Measurements from ENCODE around the gene BANF1.

The BANF1 gene

DNA sequence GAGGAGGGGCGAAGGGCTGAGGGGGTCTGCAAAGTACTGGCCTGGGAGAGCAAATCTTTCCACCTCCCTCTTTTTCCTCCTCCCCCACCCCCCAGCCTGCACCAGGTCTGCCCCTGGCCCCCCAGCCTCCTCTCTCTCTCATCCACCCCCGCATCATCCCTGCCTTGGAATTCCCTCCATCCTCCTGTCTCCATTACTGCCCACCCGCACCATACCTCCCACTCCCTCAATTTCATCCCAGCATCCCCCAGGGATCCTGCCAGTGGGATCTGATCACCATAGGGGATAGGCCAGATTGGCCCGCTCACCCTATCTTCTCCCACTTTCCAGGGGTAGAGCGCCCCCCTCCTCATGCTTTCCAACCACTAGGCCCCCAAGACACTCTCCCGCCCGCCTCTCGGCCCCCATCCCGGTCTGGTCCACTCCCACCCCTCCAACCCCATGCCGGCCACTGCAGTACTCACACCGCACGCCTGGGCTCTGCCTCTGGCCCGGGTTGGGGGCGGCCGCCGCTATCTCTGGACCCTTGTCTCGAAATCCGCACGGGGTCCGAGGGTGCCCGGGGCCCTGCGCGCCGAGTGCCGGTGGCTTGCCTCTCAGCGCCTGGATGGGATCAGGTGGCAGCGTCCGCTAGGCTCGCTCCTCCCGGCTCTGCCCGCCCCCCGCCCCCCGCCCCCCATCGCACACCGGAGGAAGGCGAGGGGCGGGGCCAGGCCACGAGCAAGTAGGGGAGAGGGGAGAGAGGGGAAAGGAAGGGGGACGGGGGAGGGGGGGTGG lies 46.4 kb downstream of the BANF1 start, which contains the start of gene GAL3ST3:
Gene GAL3ST3, minus strand, starts transcription at position 615 of the 777 bp plus-strand sequence. CDS start 3,746 bp downstream, outside the sequence.
- no peak within 1 kb of the TSS for H3K4me3 ChIP-seq (ENCODE audit: low read depth, low read length)
- DNase-seq (ENCODE audit: low read depth), result no peak
- TF ChIP-seq, protein P1, sequence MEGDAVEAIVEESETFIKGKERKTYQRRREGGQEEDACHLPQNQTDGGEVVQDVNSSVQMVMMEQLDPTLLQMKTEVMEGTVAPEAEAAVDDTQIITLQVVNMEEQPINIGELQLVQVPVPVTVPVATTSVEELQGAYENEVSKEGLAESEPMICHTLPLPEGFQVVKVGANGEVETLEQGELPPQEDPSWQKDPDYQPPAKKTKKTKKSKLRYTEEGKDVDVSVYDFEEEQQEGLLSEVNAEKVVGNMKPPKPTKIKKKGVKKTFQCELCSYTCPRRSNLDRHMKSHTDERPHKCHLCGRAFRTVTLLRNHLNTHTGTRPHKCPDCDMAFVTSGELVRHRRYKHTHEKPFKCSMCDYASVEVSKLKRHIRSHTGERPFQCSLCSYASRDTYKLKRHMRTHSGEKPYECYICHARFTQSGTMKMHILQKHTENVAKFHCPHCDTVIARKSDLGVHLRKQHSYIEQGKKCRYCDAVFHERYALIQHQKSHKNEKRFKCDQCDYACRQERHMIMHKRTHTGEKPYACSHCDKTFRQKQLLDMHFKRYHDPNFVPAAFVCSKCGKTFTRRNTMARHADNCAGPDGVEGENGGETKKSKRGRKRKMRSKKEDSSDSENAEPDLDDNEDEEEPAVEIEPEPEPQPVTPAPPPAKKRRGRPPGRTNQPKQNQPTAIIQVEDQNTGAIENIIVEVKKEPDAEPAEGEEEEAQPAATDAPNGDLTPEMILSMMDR (IDR thresholded peaks at IDR 0.05; ENCODE audit: low read depth, low read length), result no peak
- no peak for TF ChIP-seq POLR2A (IDR thresholded peaks at IDR 0.05; ENCODE audit: extremely low read depth, insufficient read length)
- TF ChIP-seq, protein P2, sequence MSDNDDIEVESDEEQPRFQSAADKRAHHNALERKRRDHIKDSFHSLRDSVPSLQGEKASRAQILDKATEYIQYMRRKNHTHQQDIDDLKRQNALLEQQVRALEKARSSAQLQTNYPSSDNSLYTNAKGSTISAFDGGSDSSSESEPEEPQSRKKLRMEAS (IDR thresholded peaks at IDR 0.05; ENCODE audit: low read depth, low read length), result no peak

DNA sequence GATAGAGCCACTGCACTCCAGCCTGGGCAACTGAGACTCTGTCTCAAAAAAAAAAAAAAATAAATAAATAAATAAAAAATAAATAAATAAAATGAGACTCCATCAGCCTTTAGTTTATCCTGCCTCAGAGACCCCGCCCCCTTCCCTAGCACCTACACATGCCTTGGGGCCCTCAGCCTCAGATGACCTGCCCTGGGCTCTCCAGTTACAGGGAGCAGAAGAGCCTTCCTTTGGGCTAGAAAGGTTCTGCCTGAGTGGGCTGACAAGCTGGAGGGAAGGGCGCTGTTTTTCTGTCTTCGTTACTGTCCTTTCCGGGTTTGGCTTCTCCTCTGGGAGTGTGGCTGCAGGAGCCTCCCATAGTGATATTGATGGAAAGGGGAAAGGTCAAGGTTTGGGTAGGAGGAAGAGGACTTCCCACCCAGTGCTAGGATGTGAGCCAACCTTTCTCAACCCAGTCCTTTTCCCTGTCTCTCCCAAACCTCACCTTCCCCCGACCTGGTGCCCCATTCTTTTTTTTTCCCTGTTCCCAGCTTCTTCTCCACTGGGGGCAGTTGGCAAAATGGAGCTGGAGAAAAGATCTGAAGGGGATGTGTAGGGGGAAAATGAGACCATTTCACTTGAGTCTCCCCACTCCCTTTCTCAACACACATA lies 48.4 kb downstream of the BANF1 start:
- peak overlapping the region; percentile 64 for H3K4me3 ChIP-seq (ENCODE audit: low read depth, low read length)
- TF ChIP-seq, protein P2 (IDR thresholded peaks at IDR 0.05; ENCODE audit: low read depth, low read length), result no peak
- TF ChIP-seq MYC (IDR thresholded peaks at IDR 0.05; ENCODE audit: low read depth, low read length) (no peak), POLR2A (IDR thresholded peaks at IDR 0.05; ENCODE audit: extremely low read depth, insufficient read length) (no peak)
- TF ChIP-seq, protein P1 (IDR thresholded peaks at IDR 0.05; ENCODE audit: low read depth, low read length), result no peak
- DNase-seq (ENCODE audit: low read depth), result no peak

DNA sequence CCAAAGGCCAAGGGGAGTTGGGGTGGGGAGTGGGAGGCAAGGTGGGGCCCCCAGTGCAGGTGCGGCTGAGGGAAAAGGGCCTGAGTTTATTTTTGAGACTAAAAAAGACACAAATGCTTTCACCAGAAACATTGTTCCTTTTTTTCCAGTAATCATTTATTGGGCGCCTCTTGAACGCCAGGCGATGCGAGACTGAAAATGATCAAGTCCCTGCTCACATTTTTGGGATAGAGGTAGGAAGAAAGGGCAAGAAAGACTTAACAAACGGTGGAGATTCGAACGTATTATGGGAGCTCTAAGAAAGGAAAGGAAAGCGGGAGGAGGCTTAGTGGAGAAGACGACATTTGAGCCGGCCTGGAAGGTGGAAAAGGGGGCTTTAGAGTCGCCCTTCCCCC lies 49.1 kb downstream of the BANF1 start:
- peak overlapping the region; percentile 64 for H3K4me3 ChIP-seq (ENCODE audit: low read depth, low read length)
- TF ChIP-seq, protein P2 (IDR thresholded peaks at IDR 0.05; ENCODE audit: low read depth, low read length), result no peak
- TF ChIP-seq, protein P1 (IDR thresholded peaks at IDR 0.05; ENCODE audit: low read depth, low read length), result no peak
- DNase-seq (ENCODE audit: low read depth), result no peak

DNA sequence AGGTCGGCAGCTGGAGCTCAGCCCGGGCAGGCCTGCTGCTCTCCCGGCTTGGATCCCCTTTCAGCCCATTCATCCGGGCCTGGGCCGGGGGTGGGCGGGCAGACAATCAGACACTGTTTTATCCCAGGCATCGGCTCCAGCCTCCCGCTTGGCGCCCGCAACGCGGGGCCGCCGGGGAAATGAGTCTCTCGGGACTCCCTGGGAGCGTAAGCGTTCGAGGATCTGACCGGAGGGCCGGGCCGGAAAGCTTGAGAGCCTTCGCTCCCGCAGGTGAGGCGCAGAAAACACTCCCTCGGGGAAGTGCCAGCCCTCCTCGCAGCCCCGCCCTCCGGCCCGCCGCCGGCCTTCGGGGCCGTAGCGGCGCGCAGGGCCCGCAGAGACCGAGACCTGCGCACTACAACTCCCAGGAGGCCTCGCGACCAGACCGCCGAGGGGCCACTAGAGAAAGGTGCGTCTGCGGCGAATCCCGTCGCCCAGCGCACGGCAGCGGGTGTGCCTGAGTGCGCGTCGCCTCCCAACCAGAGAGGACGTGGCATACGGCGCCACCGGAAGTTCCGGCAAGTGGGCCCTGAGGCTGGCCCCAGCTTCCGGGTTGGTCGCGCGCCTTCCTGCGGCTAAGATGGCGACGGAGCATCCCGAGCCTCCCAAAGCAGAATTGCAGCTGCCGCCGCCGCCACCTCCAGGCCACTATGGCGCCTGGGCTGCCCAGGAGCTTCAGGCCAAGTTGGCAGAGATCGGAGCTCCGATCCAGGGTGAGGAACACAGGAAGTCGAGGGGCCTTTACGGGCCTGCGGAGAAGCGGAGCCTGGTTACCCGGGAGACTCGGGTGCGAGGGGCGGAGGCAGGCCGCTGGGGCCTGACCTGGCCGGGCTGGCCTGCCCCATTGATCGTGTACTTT lies 49.7 kb downstream of the BANF1 start, which contains the start of gene SF3B2:
Gene SF3B2, plus strand, starts transcription at position 599 of the 898 bp plus-strand sequence. Its CDS starts 21 bp downstream, at position 620.
- TF ChIP-seq MYC (IDR thresholded peaks at IDR 0.05; ENCODE audit: low read depth, low read length) (peak; percentile 50), POLR2A (IDR thresholded peaks at IDR 0.05; ENCODE audit: extremely low read depth, insufficient read length) (peak; percentile 77)
- TF ChIP-seq, protein P1 (IDR thresholded peaks at IDR 0.05; ENCODE audit: low read depth, low read length), result no peak
- TF ChIP-seq, protein P2 (IDR thresholded peaks at IDR 0.05; ENCODE audit: low read depth, low read length), result peak; percentile 67
- DNase-seq (ENCODE audit: low read depth), result peak; percentile 100
- peak within 1 kb of the TSS; percentile 100 for H3K4me3 ChIP-seq (ENCODE audit: low read depth, low read length)

DNA sequence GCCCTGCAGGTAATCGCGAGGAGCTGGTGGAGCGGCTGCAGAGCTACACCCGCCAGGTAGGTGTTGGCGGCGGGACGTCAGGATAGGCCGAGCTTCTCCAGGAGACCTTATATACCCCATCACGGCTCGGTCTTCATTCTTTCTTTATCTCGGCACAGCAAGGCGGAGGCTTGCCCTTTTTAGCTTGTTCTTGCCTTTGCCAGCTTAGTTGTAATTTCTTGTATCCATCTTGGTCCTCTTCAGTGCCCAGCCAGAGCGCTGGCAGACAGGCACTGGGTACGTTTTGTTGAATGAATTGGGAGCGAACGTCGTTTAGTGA lies 50.3 kb downstream of the BANF1 start:
- TF ChIP-seq, protein P1 (IDR thresholded peaks at IDR 0.05; ENCODE audit: low read depth, low read length), result no peak
- TF ChIP-seq MYC (IDR thresholded peaks at IDR 0.05; ENCODE audit: low read depth, low read length) (no peak), POLR2A (IDR thresholded peaks at IDR 0.05; ENCODE audit: extremely low read depth, insufficient read length) (no peak)
- TF ChIP-seq, protein P2 (IDR thresholded peaks at IDR 0.05; ENCODE audit: low read depth, low read length), result no peak
- no peak for DNase-seq (ENCODE audit: low read depth)
- H3K4me3 ChIP-seq (ENCODE audit: low read depth, low read length), result peak overlapping the region; percentile 100

All from NB4 (cell line).